PC-9 (cell line): ENCODE data around the gene C16orf90.

Source experiments
- EZH2 ChIP-seq: fragments of 200-600 bp; sonication (generic); IDR thresholded peaks from 2 replicates; pipeline ENCODE4 v1.8.0; 2017; ENCODE audit warnings: antibody characterized with exemption, low read depth
- TF ChIP-seq, protein P1 (sequence below): fragments of 200-600 bp; sonication (generic); conservative IDR thresholded peaks from 2 replicates; pipeline ENCODE4 v1.6.1; 2017; ENCODE audit warnings: mixed run types, antibody characterized with exemption, mild to moderate bottlenecking, moderate library complexity

DNA sequence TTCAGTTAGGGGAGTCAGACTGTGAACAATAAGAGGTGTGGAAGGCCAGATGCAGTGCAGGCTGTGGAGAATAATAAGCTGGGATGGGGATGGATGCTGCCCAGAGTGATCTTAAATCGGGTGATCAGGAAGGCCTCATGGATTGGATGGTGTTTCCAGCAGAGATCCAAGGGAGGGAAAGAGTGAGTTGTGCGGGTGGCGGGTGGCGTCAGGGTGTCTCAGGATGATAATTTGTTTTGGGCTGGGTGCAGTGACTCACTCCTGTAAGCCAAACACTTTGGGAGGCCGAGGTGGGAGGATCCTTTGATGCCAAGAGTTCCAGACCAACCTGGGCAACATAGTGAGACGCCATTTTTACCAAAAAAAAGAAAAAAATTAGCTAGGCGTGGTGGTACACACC lies 13.4 kb upstream of the C16orf90 start:
- TF ChIP-seq, protein P1, sequence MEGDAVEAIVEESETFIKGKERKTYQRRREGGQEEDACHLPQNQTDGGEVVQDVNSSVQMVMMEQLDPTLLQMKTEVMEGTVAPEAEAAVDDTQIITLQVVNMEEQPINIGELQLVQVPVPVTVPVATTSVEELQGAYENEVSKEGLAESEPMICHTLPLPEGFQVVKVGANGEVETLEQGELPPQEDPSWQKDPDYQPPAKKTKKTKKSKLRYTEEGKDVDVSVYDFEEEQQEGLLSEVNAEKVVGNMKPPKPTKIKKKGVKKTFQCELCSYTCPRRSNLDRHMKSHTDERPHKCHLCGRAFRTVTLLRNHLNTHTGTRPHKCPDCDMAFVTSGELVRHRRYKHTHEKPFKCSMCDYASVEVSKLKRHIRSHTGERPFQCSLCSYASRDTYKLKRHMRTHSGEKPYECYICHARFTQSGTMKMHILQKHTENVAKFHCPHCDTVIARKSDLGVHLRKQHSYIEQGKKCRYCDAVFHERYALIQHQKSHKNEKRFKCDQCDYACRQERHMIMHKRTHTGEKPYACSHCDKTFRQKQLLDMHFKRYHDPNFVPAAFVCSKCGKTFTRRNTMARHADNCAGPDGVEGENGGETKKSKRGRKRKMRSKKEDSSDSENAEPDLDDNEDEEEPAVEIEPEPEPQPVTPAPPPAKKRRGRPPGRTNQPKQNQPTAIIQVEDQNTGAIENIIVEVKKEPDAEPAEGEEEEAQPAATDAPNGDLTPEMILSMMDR = no peak
- no peak for TF ChIP-seq EZH2
